GM23338 (cell line): Measurements from ENCODE around the gene TMEM229B. TPM values are rescaled to one million over a fixed set of nuclear protein-coding genes. Genes with fewer than 3 reads are reported as not detected.
A peak's percentile ranks its signal among the peaks of the same experiment; 100 is the strongest.

Experiments
- ATAC-seq: fragments of 200-7000 bp; cut with Tn5 transposase; 3 replicates; pipeline ENCODE4 v1.9.1; 2020
- DNase-seq: peaks from one replicate; pipeline ENCODE4 v3.0.0-alpha.2; 2015; ENCODE audit warnings: low spot score
- H2AFZ ChIP-seq: fragments of 200-600 bp; sonication (generic); 2 replicates; pipeline ENCODE4 v1.8.0; 2016; ENCODE audit warnings: antibody characterized with exemption, mild to moderate bottlenecking, moderate library complexity
- H3F3A ChIP-seq: fragments of 200-600 bp; sonication (generic); replicated peaks from 2 replicates; pipeline ENCODE4 v1.8.0; 2017; ENCODE audit warnings: antibody characterized with exemption, mixed run types, low read depth
- H3K27ac ChIP-seq: fragments of 200-600 bp; sonication (generic); 2 replicates; pipeline ENCODE4 v1.6.1; 2016; ENCODE audit warnings: low read depth
- H3K27me3 ChIP-seq: fragments of 200-600 bp; sonication (generic); 2 replicates; pipeline ENCODE4 v1.8.0; 2016; ENCODE audit warnings: mild to moderate bottlenecking, mixed run types, moderate library complexity; ENCODE audit not compliant: insufficient read depth
- H3K36me3 ChIP-seq: fragments of 200-600 bp; sonication (generic); 2 replicates; pipeline ENCODE4 v1.8.0; 2016; ENCODE audit warnings: mild to moderate bottlenecking; ENCODE audit not compliant: insufficient read depth
- H3K4me1 ChIP-seq: fragments of 200-600 bp; sonication (generic); 2 replicates; pipeline ENCODE4 v1.8.0; 2016; ENCODE audit warnings: mild to moderate bottlenecking, moderate library complexity; ENCODE audit not compliant: insufficient read depth
- H3K4me2 ChIP-seq: fragments of 200-600 bp; sonication (generic); 2 replicates; pipeline ENCODE4 v1.7.1; 2017; ENCODE audit warnings: mixed run types
- H3K4me3 ChIP-seq: fragments of 200-600 bp; sonication (generic); 2 replicates; pipeline ENCODE4 v1.6.1; 2016; ENCODE audit warnings: mixed run types
- H3K79me2 ChIP-seq: fragments of 200-600 bp; sonication (generic); replicated peaks from 2 replicates; pipeline ENCODE4 v1.8.0; 2017; ENCODE audit warnings: mild to moderate bottlenecking; ENCODE audit not compliant: insufficient read depth
- H3K9me2 ChIP-seq: fragments of 200-600 bp; sonication (generic); 2 replicates; pipeline ENCODE4 v1.8.0; 2017; ENCODE audit not compliant: insufficient read depth
- H4K20me1 ChIP-seq: fragments of 200-600 bp; sonication (generic); replicated peaks from 2 replicates; pipeline ENCODE4 v1.8.0; 2017; ENCODE audit warnings: mild to moderate bottlenecking; ENCODE audit not compliant: insufficient read depth
- H3K27ac Mint-ChIP-seq: 2 replicates; pipeline ENCODE4 v1.8.0; 2020; ENCODE audit warnings: inconsistent platforms, mild to moderate bottlenecking, moderate library complexity, mixed read lengths
- H3K27me3 Mint-ChIP-seq: 3 replicates; pipeline ENCODE4 v1.8.0; 2022; ENCODE audit warnings: low read depth, mild to moderate bottlenecking, moderate library complexity, mixed read lengths, inconsistent platforms; ENCODE audit not compliant: insufficient read depth, poor library complexity
- H3K36me3 Mint-ChIP-seq: 3 replicates; pipeline ENCODE4 v1.8.0; 2021; ENCODE audit warnings: low read depth, mild to moderate bottlenecking, inconsistent platforms, moderate library complexity, mixed read lengths
- H3K4me1 Mint-ChIP-seq: 3 replicates; pipeline ENCODE4 v1.8.0; 2020; ENCODE audit warnings: mild to moderate bottlenecking, inconsistent platforms, mixed read lengths
- H3K4me3 Mint-ChIP-seq: 3 replicates; pipeline ENCODE4 v1.8.0; 2021; ENCODE audit warnings: moderate library complexity, mild to moderate bottlenecking, inconsistent platforms, mixed read lengths
- H3K9me3 Mint-ChIP-seq: 3 replicates; pipeline ENCODE4 v1.8.0; 2020; ENCODE audit warnings: moderate library complexity, mild to moderate bottlenecking, inconsistent platforms, mixed read lengths
- CREB1 ChIP-seq: fragments of 250-450 bp; sonication (Bioruptor Pico); IDR thresholded peaks from 2 replicates; pipeline ENCODE4 v1.5.0; 2020; ENCODE audit warnings: low read depth, mild to moderate bottlenecking, moderate library complexity
- EZH2 ChIP-seq: fragments of 200-600 bp; sonication (generic); IDR thresholded peaks from one replicate; pipeline ENCODE4 v1.8.0; 2017; ENCODE audit warnings: antibody characterized with exemption, mild to moderate bottlenecking, low read depth; ENCODE audit not compliant: unreplicated experiment
- EZH2phosphoT487 ChIP-seq: fragments of 200-600 bp; sonication (generic); IDR thresholded peaks from one replicate; pipeline ENCODE4 v1.8.1; 2018; ENCODE audit warnings: antibody characterized with exemption; ENCODE audit not compliant: unreplicated experiment
- JUNB ChIP-seq: IDR thresholded peaks from one replicate; pipeline ENCODE4 v1.6.1; 2016; ENCODE audit warnings: antibody characterized with exemption; ENCODE audit not compliant: unreplicated experiment
- NANOG ChIP-seq: IDR thresholded peaks from 2 replicates; pipeline ENCODE4 v1.6.1; 2016; ENCODE audit warnings: antibody characterized with exemption, borderline replicate concordance
- POLR2AphosphoS5 ChIP-seq: IDR thresholded peaks from 2 replicates; pipeline ENCODE4 v1.6.1; 2016; ENCODE audit warnings: antibody characterized with exemption, low read depth
- STAT1 ChIP-seq: IDR thresholded peaks from one replicate; pipeline ENCODE4 v1.6.1; 2016; ENCODE audit warnings: antibody characterized with exemption; ENCODE audit not compliant: unreplicated experiment
- ZNF114 ChIP-seq: fragments of 250-450 bp; sonication (Bioruptor Pico); IDR thresholded peaks from 2 replicates; pipeline ENCODE4 v1.5.0; 2020; ENCODE audit warnings: mild to moderate bottlenecking, moderate library complexity
- ZNF331 ChIP-seq: fragments of 250-450 bp; sonication (Bioruptor Pico); IDR thresholded peaks from 2 replicates; pipeline ENCODE4 v1.5.0; 2020; ENCODE audit warnings: low read depth, mild to moderate bottlenecking, moderate library complexity
- polyA plus RNA-seq: library from polyadenylated mRNA; unstranded; fragments of >200 nt; fragmentation: Nextera tagmentation; extraction: Ambion mirVana; gene quantifications from 2 replicates; pipeline ENCODE4 v1.2.1, GENCODE V29; 2016
- total RNA-seq: library from RNA; depleted of rRNA; stranded (reverse); fragments of >200 nt; shearing (Covaris generic); gene quantifications from 2 replicates; pipeline ENCODE4 v1.2.3, GENCODE V29; 2014
- TF ChIP-seq, protein P1 (sequence below): IDR thresholded peaks from 2 replicates; pipeline ENCODE4 v1.6.1; 2016; ENCODE audit warnings: antibody characterized with exemption
- TF ChIP-seq, protein P2 (sequence below), 2 experiments: fragments of 200-600 bp in 1 of 2; sonication (generic) in 1 of 2; conservative IDR thresholded peaks; 2 replicates each; pipeline versions ENCODE4 v1.5.1 to v1.6.1; 2016 to 2017; ENCODE audit warnings: antibody characterized with exemption in 2 of 2, low read depth in 2 of 2, mild to moderate bottlenecking in 2 of 2, moderate library complexity in 1 of 2
- TF ChIP-seq, protein P3 (sequence below): fragments of 250-450 bp; sonication (Bioruptor Pico); IDR thresholded peaks from 2 replicates; pipeline ENCODE4 v1.5.0; 2020; ENCODE audit warnings: mild to moderate bottlenecking, moderate library complexity
- TF ChIP-seq, protein P4 (sequence below): IDR thresholded peaks from one replicate; pipeline ENCODE4 v1.6.1; 2018; ENCODE audit warnings: antibody characterized with exemption; ENCODE audit not compliant: unreplicated experiment

The TMEM229B gene
- total and polyA plus RNA-seq, 2 experiments from 2014 or later: 0.42 to 2.4 TPM

DNA sequence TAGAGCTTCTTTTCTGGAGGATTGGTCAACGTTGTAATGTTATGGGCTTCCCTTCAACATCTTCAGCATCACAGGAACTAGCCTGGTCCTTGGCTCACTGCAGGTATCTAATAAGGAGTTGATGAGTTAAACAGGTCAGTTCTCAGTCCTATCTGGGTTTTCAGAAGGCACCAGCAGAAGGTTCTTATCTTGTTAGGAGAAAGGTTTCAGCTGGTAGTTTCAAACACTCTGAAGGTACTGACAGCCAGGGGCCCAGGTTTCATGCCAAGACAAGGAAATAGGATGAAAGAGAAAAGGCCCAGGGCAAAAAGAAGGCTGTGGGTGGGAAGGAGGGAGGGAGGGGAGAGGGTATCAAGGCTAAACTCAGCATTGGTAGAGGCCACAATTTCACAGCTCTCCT lies 21.4 kb downstream of the TMEM229B start:
- no peaks in the 10 kb centered on the region for H4K20me1 ChIP-seq
- no peaks in the 10 kb centered on the region for H3K36me3 Mint-ChIP-seq
- H3K27me3 ChIP-seq: no peaks in the 10 kb centered on the region
- peaks cover 4% of the 10 kb centered on the region for H3K27me3 Mint-ChIP-seq
- H3K4me1 Mint-ChIP-seq: peaks cover 10% of the 10 kb centered on the region
- no peaks in the 10 kb centered on the region for H3F3A ChIP-seq
- H3K36me3 ChIP-seq: no peaks in the 10 kb centered on the region
- H2AFZ ChIP-seq: 0 out of 2 replicates have a peak overlapping the region, but pooled peaks have one; percentile 86
- ATAC-seq: no peak
- H3K4me1 ChIP-seq: no peaks in the 10 kb centered on the region
- H3K27ac Mint-ChIP-seq: no peak overlapping the region
- H3K4me2 ChIP-seq: no peak overlapping the region
- H3K79me2 ChIP-seq: no peaks in the 10 kb centered on the region
- H3K9me3 Mint-ChIP-seq: no peaks in the 10 kb centered on the region
- H3K27ac ChIP-seq: no peak overlapping the region
- H3K9me2 ChIP-seq: no peaks in the 10 kb centered on the region
- H3K4me3 ChIP-seq: no peak overlapping the region
- no peak for DNase-seq
- TF ChIP-seq, protein P1, sequence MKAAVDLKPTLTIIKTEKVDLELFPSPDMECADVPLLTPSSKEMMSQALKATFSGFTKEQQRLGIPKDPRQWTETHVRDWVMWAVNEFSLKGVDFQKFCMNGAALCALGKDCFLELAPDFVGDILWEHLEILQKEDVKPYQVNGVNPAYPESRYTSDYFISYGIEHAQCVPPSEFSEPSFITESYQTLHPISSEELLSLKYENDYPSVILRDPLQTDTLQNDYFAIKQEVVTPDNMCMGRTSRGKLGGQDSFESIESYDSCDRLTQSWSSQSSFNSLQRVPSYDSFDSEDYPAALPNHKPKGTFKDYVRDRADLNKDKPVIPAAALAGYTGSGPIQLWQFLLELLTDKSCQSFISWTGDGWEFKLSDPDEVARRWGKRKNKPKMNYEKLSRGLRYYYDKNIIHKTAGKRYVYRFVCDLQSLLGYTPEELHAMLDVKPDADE: no peak
- TF ChIP-seq, protein P2, sequence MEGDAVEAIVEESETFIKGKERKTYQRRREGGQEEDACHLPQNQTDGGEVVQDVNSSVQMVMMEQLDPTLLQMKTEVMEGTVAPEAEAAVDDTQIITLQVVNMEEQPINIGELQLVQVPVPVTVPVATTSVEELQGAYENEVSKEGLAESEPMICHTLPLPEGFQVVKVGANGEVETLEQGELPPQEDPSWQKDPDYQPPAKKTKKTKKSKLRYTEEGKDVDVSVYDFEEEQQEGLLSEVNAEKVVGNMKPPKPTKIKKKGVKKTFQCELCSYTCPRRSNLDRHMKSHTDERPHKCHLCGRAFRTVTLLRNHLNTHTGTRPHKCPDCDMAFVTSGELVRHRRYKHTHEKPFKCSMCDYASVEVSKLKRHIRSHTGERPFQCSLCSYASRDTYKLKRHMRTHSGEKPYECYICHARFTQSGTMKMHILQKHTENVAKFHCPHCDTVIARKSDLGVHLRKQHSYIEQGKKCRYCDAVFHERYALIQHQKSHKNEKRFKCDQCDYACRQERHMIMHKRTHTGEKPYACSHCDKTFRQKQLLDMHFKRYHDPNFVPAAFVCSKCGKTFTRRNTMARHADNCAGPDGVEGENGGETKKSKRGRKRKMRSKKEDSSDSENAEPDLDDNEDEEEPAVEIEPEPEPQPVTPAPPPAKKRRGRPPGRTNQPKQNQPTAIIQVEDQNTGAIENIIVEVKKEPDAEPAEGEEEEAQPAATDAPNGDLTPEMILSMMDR (conservative IDR thresholded peaks at IDR 0.05; ENCODE audit: low read depth in 2 of 2): no peak
- no peak for TF ChIP-seq NANOG
- no peak for TF ChIP-seq ZNF114 (CRISPR knock-in tag)
- TF ChIP-seq STAT1: no peak
- TF ChIP-seq POLR2AphosphoS5: no peak
- TF ChIP-seq, protein P3, sequence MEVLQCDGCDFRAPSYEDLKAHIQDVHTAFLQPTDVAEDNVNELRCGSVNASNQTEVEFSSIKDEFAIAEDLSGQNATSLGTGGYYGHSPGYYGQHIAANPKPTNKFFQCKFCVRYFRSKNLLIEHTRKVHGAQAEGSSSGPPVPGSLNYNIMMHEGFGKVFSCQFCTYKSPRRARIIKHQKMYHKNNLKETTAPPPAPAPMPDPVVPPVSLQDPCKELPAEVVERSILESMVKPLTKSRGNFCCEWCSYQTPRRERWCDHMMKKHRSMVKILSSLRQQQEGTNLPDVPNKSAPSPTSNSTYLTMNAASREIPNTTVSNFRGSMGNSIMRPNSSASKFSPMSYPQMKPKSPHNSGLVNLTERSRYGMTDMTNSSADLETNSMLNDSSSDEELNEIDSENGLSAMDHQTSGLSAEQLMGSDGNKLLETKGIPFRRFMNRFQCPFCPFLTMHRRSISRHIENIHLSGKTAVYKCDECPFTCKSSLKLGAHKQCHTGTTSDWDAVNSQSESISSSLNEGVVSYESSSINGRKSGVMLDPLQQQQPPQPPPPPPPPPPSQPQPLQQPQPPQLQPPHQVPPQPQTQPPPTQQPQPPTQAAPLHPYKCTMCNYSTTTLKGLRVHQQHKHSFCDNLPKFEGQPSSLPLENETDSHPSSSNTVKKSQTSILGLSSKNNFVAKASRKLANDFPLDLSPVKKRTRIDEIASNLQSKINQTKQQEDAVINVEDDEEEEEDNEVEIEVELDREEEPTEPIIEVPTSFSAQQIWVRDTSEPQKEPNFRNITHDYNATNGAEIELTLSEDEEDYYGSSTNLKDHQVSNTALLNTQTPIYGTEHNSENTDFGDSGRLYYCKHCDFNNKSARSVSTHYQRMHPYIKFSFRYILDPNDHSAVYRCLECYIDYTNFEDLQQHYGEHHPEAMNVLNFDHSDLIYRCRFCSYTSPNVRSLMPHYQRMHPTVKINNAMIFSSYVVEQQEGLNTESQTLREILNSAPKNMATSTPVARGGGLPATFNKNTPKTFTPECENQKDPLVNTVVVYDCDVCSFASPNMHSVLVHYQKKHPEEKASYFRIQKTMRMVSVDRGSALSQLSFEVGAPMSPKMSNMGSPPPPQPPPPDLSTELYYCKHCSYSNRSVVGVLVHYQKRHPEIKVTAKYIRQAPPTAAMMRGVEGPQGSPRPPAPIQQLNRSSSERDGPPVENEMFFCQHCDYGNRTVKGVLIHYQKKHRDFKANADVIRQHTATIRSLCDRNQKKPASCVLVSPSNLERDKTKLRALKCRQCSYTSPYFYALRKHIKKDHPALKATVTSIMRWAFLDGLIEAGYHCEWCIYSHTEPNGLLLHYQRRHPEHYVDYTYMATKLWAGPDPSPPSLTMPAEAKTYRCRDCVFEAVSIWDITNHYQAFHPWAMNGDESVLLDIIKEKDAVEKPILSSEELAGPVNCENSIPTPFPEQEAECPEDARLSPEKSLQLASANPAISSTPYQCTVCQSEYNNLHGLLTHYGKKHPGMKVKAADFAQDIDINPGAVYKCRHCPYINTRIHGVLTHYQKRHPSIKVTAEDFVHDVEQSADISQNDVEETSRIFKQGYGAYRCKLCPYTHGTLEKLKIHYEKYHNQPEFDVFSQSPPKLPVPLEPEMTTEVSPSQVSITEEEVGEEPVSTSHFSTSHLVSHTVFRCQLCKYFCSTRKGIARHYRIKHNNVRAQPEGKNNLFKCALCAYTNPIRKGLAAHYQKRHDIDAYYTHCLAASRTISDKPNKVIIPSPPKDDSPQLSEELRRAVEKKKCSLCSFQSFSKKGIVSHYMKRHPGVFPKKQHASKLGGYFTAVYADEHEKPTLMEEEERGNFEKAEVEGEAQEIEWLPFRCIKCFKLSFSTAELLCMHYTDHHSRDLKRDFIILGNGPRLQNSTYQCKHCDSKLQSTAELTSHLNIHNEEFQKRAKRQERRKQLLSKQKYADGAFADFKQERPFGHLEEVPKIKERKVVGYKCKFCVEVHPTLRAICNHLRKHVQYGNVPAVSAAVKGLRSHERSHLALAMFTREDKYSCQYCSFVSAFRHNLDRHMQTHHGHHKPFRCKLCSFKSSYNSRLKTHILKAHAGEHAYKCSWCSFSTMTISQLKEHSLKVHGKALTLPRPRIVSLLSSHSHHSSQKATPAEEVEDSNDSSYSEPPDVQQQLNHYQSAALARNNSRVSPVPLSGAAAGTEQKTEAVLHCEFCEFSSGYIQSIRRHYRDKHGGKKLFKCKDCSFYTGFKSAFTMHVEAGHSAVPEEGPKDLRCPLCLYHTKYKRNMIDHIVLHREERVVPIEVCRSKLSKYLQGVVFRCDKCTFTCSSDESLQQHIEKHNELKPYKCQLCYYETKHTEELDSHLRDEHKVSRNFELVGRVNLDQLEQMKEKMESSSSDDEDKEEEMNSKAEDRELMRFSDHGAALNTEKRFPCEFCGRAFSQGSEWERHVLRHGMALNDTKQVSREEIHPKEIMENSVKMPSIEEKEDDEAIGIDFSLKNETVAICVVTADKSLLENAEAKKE (CRISPR knock-in tag): no peak
- TF ChIP-seq, protein P4, sequence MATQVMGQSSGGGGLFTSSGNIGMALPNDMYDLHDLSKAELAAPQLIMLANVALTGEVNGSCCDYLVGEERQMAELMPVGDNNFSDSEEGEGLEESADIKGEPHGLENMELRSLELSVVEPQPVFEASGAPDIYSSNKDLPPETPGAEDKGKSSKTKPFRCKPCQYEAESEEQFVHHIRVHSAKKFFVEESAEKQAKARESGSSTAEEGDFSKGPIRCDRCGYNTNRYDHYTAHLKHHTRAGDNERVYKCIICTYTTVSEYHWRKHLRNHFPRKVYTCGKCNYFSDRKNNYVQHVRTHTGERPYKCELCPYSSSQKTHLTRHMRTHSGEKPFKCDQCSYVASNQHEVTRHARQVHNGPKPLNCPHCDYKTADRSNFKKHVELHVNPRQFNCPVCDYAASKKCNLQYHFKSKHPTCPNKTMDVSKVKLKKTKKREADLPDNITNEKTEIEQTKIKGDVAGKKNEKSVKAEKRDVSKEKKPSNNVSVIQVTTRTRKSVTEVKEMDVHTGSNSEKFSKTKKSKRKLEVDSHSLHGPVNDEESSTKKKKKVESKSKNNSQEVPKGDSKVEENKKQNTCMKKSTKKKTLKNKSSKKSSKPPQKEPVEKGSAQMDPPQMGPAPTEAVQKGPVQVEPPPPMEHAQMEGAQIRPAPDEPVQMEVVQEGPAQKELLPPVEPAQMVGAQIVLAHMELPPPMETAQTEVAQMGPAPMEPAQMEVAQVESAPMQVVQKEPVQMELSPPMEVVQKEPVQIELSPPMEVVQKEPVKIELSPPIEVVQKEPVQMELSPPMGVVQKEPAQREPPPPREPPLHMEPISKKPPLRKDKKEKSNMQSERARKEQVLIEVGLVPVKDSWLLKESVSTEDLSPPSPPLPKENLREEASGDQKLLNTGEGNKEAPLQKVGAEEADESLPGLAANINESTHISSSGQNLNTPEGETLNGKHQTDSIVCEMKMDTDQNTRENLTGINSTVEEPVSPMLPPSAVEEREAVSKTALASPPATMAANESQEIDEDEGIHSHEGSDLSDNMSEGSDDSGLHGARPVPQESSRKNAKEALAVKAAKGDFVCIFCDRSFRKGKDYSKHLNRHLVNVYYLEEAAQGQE: no peak
- TF ChIP-seq CREB1: no peak
- no peak for TF ChIP-seq EZH2
- TF ChIP-seq JUNB: no peak
- TF ChIP-seq ZNF331 (CRISPR knock-in tag): no peak
- TF ChIP-seq EZH2phosphoT487: no peak
- H3K4me3 Mint-ChIP-seq: no peak overlapping the region
